Lower leg skin (tissue), 3 donors: ENCODE data around the gene SPCS3.

Experiments used
- CTCF ChIP-seq, 3 donors: fragments of 450-650 bp; IDR thresholded peaks; one replicate each; pipeline ENCODE4 v1.5.1; 2016; ENCODE audit warnings: antibody characterized with exemption in 3 of 3, mild to moderate bottlenecking in 3 of 3, moderate library complexity in 2 of 3
- POLR2A ChIP-seq, 2 donors: fragments of 450-650 bp; IDR thresholded peaks; one replicate each; pipeline ENCODE4 v1.6.1; 2016 to 2017; ENCODE audit warnings: antibody characterized with exemption in 2 of 2, mild to moderate bottlenecking in 1 of 2, moderate library complexity in 1 of 2

- TF ChIP-seq CTCF (IDR thresholded peaks at IDR 0.05) (no peak), POLR2A (IDR thresholded peaks at IDR 0.05) (no peak)
Measured at GRCh38 chr4:176320976-176321361, 1.2 kb downstream of the SPCS3 start.
